PFSK-1 (cell line): ENCODE measurements around the gene ARHGAP11A.

Experiments used
- POLR2AphosphoS5 ChIP-seq: IDR thresholded peaks from 2 replicates; pipeline ENCODE4 v1.6.1; 2012; ENCODE audit warnings: low read depth, mild to moderate bottlenecking, control low read depth, low read length, moderate library complexity
- SIN3A ChIP-seq: IDR thresholded peaks from 2 replicates; pipeline ENCODE4 v1.6.1; 2012; ENCODE audit warnings: mild to moderate bottlenecking, low read length, moderate library complexity, borderline replicate concordance; ENCODE audit not compliant: insufficient read depth
- TAF1 ChIP-seq: IDR thresholded peaks from 2 replicates; pipeline ENCODE4 v1.6.1; 2012; ENCODE audit warnings: low read length, control low read depth, borderline replicate concordance; ENCODE audit not compliant: insufficient read depth

- TF ChIP-seq POLR2AphosphoS5 (no peak), SIN3A (no peak), TAF1 (no peak)
These were observed 22.4 kb downstream of the ARHGAP11A start for GRCh38 chr15:32637704-32638103.
